ENCODE results near the gene MADCAM1.

MADCAM1 gene

DNA sequence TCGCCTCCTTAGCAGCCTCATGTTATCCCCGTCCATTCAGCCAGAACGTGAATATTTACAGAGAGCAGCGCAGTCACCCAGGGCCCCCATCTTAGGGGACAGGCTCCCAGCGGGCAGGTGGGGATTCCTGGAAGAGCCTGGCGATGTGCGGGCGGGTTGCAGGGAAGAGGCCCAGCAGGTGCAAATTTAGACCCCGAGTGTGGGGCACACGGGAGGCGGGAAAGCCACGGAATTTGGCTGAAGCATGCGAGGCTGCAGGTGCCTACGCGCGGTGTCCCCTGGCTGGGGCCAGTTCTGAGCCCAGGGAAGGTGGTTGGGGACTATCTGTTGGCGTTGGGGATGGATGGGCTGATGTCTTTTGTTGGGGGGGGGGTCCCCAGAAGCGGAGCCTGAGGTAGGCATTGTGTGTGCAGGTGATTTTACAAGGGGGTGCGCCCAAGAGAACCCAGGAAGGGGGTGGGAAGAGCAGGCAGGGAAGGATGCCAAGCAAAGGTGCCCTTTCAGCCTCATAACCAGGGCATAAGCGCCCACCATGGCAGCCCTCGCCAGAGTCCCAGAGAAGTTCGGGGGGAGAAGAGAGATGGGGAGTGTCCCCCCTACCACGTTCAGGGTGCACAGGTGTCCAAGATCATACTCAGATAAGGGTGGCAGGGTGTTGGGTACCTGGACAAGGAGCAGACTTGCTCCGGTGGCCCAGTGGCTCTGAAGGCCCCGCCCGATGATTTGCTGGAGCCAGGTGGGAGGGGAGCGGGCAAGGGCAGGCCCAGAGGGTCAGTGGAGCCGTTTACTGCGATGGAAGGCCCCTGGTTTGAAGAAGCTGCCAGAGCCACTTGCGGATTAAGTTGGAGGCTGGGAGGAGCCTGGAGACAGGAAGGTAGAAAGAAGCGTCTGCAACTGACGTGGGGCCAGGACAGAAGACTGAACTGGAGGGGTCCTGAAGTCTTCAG lies 12.2 kb downstream of the MADCAM1 start:
- DNase-seq, result no peak

GRCh38 chr19:510606-511100 lies 14.4 kb downstream of the MADCAM1 start:
- DNase-seq, result peak; percentile 95

- DNase-seq, result peak; percentile 65 to 92
Measured at GRCh38 chr19:511101-511851, 15.0 kb downstream of the MADCAM1 start.

- no peak for DNase-seq
Measured at GRCh38 chr19:512547-513365, 16.5 kb downstream of the MADCAM1 start.

GRCh38 chr19:513368-514165 lies 17.3 kb downstream of the MADCAM1 start:
- no peak for DNase-seq

- DNase-seq, result no peak
Measured at GRCh38 chr19:514166-514663, 17.9 kb downstream of the MADCAM1 start.

DNA sequence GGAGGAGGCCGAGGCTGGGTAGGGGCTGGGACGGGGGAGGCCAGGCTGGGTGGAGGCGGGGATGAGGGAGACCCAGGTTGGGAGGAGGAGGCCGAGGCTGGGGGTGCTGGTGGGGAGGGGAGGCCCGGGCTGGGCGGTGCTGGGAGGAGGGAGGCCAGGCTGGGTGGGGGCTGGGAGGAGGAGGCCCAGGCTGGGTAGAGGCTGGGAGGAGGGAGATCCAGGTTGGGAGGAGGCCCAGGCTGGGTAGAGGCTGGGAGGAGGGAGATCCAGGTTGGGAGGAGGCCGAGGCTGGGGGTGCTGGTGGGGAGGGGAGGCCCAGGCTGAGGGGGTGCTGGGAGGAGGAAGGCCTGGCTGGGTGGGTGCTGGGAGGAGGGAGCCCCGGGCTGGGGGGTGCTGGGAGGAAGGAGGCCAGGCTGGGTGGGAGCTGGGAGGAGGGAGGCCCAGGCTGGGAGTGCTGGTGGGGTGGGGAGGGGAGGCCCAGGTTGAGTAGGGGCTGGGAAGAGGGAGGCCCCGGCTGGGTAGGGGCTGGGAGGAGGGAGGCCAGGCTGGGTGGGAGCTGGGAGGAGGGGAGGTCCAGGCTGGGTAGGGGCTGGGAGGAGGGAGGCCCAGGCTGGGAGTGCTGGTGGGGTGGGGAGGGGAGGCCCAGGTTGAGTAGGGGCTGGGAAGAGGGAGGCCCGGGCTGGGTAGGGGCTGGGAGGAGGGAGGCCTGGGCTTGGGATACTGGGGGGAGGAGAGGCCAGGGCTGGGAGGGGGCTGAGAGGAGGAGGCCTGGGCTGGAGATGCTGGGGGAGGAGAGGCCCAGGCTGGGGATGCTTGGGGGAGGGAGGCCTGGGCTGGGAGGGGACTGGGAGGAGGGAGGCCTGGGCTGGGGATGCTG lies 21.7 kb downstream of the MADCAM1 start:
- no peak for DNase-seq

GRCh38 chr19:518598-519231 lies 22.4 kb downstream of the MADCAM1 start:
- no peak for DNase-seq

DNA sequence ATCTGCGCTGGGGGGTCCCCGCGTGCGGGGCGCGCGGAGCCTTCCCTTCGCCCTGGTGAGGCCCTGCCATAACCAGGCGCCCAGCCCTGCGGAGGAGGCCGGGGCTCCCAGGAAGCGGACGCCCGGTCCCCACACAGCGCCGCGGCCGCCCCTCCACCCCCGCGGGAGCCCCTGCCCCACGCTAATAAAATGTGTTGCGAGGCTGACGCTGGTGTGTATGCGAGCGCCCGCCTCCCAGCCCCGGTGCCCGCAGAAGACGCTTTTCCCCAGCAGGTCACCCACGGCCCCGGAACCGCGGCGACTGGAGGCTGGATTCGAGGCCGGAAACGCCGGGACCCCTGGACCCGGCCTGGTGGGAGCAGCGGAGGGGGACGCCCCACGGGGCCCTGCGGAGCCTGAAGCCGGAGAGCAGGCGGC lies 23.2 kb downstream of the MADCAM1 start:
- DNase-seq, result no peak

- DNase-seq, result no peak
Measured at GRCh38 chr19:522726-523125, 26.4 kb downstream of the MADCAM1 start.

DNA sequence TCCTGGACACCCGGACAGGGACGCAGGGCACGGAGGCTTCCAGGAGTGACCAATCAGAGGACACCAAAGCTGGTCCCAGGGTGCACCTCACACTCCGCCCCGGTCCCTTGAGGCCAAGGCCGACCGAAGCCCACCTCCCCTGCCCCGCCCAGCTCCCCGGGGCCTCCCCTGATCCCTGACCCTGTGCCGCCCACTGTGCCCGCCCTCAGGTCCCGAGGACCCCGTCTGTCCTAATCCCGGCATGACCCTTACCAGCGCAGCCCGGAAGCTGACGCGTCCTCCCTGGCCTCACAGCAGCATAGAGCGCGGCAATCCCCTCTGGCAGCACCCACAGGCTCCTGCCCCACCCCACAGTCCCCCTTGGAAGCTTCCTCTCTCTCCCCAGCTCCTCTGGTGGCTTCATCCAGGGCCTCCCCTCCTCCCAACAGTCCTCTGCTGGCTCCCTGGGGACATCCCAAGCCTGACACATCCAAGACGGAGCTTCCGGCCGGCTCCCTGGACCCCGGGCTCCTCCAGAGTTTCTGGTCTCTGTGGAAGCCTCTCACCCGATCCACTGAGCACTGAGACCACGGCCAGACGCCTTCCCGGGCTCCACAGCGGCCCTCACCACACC lies 27.9 kb downstream of the MADCAM1 start:
- no peak for DNase-seq

DNA sequence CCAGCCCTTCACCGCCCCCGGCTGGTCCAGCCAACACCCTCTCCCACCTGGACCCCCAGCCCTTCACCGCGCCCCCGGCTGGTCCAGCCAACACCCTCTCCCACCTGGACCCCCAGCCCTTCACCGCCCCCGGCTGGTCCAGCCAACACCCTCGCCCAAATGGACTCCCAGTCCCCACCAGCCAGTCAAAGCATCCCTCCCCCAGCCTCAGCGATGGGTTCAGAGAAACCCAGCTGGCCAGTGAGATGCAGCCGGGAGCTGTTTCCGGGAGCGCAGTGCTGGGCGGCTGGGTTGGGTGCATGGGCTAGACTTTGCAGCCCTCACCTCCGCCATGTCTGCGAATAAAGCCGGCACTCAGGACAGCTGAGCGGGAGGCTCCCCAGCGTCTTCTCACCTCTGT lies 28.7 kb downstream of the MADCAM1 start:
- DNase-seq, result no peak

DNA sequence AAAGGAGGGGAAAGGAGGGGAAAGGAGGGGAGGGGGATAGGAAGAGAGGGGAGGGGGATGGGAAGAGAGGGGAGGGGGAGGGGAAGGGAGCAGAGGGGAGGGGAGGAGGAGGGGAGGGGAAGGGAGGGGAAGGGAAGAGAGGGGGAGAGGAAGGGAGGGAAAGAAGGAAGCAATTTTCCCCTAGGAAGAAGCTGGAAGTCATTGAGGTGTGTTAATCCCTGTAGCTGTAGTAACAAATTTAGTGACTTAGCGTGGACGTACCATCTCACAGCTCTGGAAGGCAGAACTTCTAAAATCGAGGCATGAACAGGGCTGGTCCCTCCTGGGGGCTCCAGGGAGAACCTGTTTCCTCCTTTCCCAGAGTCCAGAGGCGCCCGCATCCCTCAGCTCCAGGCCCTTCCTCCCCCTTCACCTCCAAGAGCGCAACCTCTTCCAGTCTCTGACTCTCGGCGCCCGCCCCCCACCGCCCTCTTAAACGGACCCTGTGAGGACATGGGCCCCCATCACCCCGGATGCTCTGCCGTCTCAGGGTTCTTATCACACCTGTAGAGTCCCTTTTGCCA lies 29.7 kb downstream of the MADCAM1 start:
- DNase-seq, result no peak

DNA sequence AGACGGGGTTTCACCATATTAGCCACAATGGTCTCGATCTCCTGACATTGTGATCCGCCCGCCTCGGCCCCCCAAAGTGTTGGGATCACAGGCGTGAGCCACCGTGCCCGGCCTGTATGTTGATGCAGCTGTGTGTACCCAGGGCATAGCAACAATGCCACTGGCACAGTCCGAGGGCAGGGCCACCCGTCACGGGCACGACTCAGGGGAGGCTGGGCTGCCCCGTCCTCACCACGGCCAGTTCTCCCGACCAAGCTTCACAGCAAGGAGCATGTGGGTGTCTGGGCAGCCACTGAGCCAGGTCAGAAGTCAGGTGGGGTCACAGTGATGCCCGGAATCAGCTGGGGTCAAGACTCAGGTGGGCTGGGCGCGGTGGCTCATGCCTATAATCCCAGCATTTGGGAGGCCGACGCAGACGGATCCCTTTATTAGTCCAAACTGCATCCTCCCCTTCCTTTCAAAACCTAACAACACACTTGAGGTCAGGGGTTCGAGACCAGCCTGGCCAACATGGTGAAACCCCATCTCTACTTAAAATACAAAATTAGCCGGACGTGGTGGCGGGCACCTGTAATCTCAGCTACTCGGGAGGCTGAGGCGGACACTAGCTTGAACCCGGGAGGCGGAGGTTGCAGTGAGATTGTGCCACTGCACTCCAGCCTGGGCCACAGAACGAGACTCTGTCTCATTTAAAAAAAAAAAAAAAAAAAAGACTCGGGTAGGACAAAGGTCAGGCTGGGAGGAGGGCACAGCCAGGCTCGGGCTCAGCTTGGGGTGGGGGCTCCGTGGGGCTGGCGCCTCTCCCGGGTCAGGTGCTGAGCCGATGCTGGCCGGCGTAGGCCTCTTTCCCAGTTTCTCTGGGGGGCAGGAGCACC lies 34.1 kb downstream of the MADCAM1 start:
- DNase-seq, result no peak

GRCh38 chr19:531009-531752 lies 34.9 kb downstream of the MADCAM1 start:
- peak; percentile 83 to 93 for DNase-seq

DNA sequence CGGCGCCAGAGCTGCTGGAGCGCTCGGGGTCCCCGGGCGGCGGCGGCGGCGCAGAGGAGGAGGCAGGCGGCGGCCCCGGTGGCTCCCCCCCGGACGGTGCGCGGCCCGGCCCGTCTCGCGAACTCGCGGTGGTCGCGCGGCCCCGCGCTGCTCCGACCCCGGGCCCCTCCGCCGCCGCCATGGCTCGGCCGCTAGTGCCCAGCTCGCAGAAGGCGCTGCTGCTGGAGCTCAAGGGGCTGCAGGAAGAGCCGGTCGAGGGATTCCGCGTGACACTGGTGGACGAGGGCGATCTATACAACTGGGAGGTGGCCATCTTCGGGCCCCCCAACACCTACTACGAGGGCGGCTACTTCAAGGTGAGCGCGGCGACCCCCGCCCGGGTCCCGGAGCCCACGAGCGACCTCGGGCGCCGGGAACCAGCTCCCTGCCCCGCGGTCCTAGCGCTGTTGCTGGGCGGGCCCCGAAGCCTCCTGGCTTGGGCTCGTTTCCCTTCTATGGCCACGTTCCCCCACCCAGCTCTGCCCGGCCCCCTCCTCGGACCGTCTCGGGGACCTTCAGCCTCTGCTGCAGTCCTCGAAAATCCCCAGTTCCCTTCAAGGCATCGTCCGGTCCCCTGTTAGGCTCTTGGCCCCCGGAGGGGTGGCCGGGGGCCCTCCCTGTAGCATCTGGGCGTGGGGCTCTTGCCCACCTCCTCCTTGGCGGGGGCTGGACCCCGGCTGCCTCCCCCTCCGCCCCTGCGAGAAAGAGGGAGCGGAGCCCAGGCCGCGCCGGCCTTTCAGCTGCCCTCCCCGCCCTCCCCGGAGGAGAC lies 35.7 kb downstream of the MADCAM1 start, which contains the start of gene CDC34:
Gene CDC34 (plus strand): TSS at position 8 of the 808 bp plus-strand sequence. CDS start 172 bp downstream, at position 180.
- peak in 1 of 2 donors; percentile 11 for DNase-seq

All from inflammatory macrophage (primary cell).